ENCODE data around the gene CROCC2. TPM values are rescaled to one million over a fixed set of nuclear protein-coding genes. Genes with fewer than 3 reads are reported as not detected.

Gene CROCC2
- total and polyA plus RNA-seq, 4 donors = 1.3 to 17.4 (median 4.4) TPM

- ATAC-seq (ENCODE audit: insufficient read depth, low FRiP score) = no peak
- 94 to 95% methylated on average over 6 of the region's 6 CpGs for WGBS, 2 donors
These were observed 82.6 kb downstream of the CROCC2 start for GRCh38 chr2:240988571-240989271.

GRCh38 chr2:240989451-240990265 lies 83.5 kb downstream of the CROCC2 start:
- Histone ChIP-seq H3K4me1 (ENCODE audit: control insufficient read depth in 5 of 5, insufficient read depth in 5 of 5, low read length in 5 of 5) (peaks cover 0 to 40% (median 19%) of the 10 kb centered on the region in 5 donors), H3K27me3 (ENCODE audit: control insufficient read depth in 3 of 3, insufficient read depth in 3 of 3, low read length in 2 of 3) (no peaks in the 10 kb centered on the region), H3K27ac (ENCODE audit: low read depth in 1 of 2, low read length in 1 of 2) (peak overlapping the region in 1 of 2 donors; percentile 18), H3K9me3 (ENCODE audit: control insufficient read depth in 4 of 4, insufficient read depth in 3 of 4, low read length in 3 of 4) (peaks cover 0 to 5% (median 0%) of the 10 kb centered on the region in 4 donors), H3K9ac (ENCODE audit: insufficient read depth in 1 of 2, low read length in 2 of 2) (no peak overlapping the region), H3K4me3 (no peak overlapping the region), H3K36me3 (ENCODE audit: control insufficient read depth in 4 of 4, insufficient read depth in 4 of 4, low read length in 4 of 4) (no peaks in the 10 kb centered on the region)
- peak in 2 of 3 donors; percentile 58 to 60 for DNase-seq
- WGBS, 2 donors = 82 to 88% methylated on average over 17 of the region's 17 CpGs
- TF ChIP-seq, protein P1, sequence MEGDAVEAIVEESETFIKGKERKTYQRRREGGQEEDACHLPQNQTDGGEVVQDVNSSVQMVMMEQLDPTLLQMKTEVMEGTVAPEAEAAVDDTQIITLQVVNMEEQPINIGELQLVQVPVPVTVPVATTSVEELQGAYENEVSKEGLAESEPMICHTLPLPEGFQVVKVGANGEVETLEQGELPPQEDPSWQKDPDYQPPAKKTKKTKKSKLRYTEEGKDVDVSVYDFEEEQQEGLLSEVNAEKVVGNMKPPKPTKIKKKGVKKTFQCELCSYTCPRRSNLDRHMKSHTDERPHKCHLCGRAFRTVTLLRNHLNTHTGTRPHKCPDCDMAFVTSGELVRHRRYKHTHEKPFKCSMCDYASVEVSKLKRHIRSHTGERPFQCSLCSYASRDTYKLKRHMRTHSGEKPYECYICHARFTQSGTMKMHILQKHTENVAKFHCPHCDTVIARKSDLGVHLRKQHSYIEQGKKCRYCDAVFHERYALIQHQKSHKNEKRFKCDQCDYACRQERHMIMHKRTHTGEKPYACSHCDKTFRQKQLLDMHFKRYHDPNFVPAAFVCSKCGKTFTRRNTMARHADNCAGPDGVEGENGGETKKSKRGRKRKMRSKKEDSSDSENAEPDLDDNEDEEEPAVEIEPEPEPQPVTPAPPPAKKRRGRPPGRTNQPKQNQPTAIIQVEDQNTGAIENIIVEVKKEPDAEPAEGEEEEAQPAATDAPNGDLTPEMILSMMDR (IDR thresholded peaks at IDR 0.05; ENCODE audit: control extremely low read depth, extremely low read depth) = no peak
- no peak for ATAC-seq (ENCODE audit: insufficient read depth, low FRiP score)

More at GRCh38 chr2:240988571-240989271, 82.6 kb downstream of the CROCC2 start:
- peaks cover 0 to 5% (median 0%) of the 10 kb centered on the region in 4 donors for H3K9me3 ChIP-seq (ENCODE audit: control insufficient read depth in 4 of 4, insufficient read depth in 3 of 4, low read length in 3 of 4)
- DNase-seq = no peak
- H3K27ac ChIP-seq (ENCODE audit: low read depth in 1 of 2, low read length in 1 of 2) = peak overlapping the region in 1 of 2 donors; percentile 65
- H3K27me3 ChIP-seq (ENCODE audit: control insufficient read depth in 3 of 3, insufficient read depth in 3 of 3, low read length in 2 of 3) = no peaks in the 10 kb centered on the region
- no peak overlapping the region for H3K9ac ChIP-seq (ENCODE audit: insufficient read depth in 1 of 2, low read length in 2 of 2)
- TF ChIP-seq, protein P1 (IDR thresholded peaks at IDR 0.05; ENCODE audit: control extremely low read depth, extremely low read depth) = no peak
- no peaks in the 10 kb centered on the region for H3K36me3 ChIP-seq (ENCODE audit: control insufficient read depth in 4 of 4, insufficient read depth in 4 of 4, low read length in 4 of 4)
- no peak overlapping the region for H3K4me3 ChIP-seq
- peaks cover 0 to 31% (median 12%) of the 10 kb centered on the region in 5 donors for H3K4me1 ChIP-seq (ENCODE audit: control insufficient read depth in 5 of 5, insufficient read depth in 5 of 5, low read length in 5 of 5)

DNA sequence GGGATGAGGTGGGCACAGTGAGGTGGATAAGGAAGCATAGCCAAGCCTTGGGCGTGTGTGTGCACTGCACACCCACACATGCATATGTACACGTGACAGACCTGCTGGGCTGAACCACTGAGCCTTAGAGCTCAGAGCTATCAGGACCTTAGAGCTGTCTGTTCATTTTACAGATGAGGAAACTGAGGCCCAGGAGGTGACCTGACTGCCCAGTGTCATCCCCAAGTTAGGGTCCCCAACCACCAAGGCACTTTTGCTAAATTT lies 84.1 kb downstream of the CROCC2 start:
- no peak for DNase-seq
- no peak for ATAC-seq (ENCODE audit: insufficient read depth, low FRiP score)
- Histone ChIP-seq H3K27ac (ENCODE audit: low read depth in 1 of 2, low read length in 1 of 2) (no peak overlapping the region), H3K27me3 (ENCODE audit: control insufficient read depth in 3 of 3, insufficient read depth in 3 of 3, low read length in 2 of 3) (no peaks in the 10 kb centered on the region), H3K9ac (ENCODE audit: insufficient read depth in 1 of 2, low read length in 2 of 2) (no peak overlapping the region), H3K4me3 (no peak overlapping the region), H3K4me1 (ENCODE audit: control insufficient read depth in 5 of 5, insufficient read depth in 5 of 5, low read length in 5 of 5) (peaks cover 0 to 46% (median 24%) of the 10 kb centered on the region in 5 donors), H3K36me3 (ENCODE audit: control insufficient read depth in 4 of 4, insufficient read depth in 4 of 4, low read length in 4 of 4) (no peaks in the 10 kb centered on the region), H3K9me3 (ENCODE audit: control insufficient read depth in 4 of 4, insufficient read depth in 3 of 4, low read length in 3 of 4) (peaks cover 0 to 5% (median 0%) of the 10 kb centered on the region in 4 donors)
- 90 to 94% methylated on average over 2 of the region's 2 CpGs for WGBS, 2 donors
- TF ChIP-seq, protein P1 (IDR thresholded peaks at IDR 0.05; ENCODE audit: control extremely low read depth, extremely low read depth) = no peak

All from lung (tissue), 12 donors.